GM23338 (cell line): ENCODE measurements around the gene GPATCH2.

Experiments
- CREB1 ChIP-seq: fragments of 250-450 bp; sonication (Bioruptor Pico); IDR thresholded peaks from 2 replicates; pipeline ENCODE4 v1.5.0; 2020; ENCODE audit warnings: low read depth, mild to moderate bottlenecking, moderate library complexity
- CTCF ChIP-seq, 2 experiments: fragments of 200-600 bp in 1 of 2; sonication (generic) in 1 of 2; conservative IDR thresholded peaks; 2 replicates each; pipeline versions ENCODE4 v1.5.1 to v1.6.1; 2016 to 2017; ENCODE audit warnings: antibody characterized with exemption in 2 of 2, low read depth in 2 of 2, mild to moderate bottlenecking in 2 of 2, moderate library complexity in 1 of 2
- EZH2 ChIP-seq: fragments of 200-600 bp; sonication (generic); IDR thresholded peaks from one replicate; pipeline ENCODE4 v1.8.0; 2017; ENCODE audit warnings: antibody characterized with exemption, mild to moderate bottlenecking, low read depth; ENCODE audit not compliant: unreplicated experiment
- EZH2phosphoT487 ChIP-seq: fragments of 200-600 bp; sonication (generic); IDR thresholded peaks from one replicate; pipeline ENCODE4 v1.8.1; 2018; ENCODE audit warnings: antibody characterized with exemption; ENCODE audit not compliant: unreplicated experiment
- JUNB ChIP-seq: IDR thresholded peaks from one replicate; pipeline ENCODE4 v1.6.1; 2016; ENCODE audit warnings: antibody characterized with exemption; ENCODE audit not compliant: unreplicated experiment
- NANOG ChIP-seq: IDR thresholded peaks from 2 replicates; pipeline ENCODE4 v1.6.1; 2016; ENCODE audit warnings: antibody characterized with exemption, borderline replicate concordance
- POLR2AphosphoS5 ChIP-seq: IDR thresholded peaks from 2 replicates; pipeline ENCODE4 v1.6.1; 2016; ENCODE audit warnings: antibody characterized with exemption, low read depth
- REST ChIP-seq: IDR thresholded peaks from one replicate; pipeline ENCODE4 v1.6.1; 2018; ENCODE audit warnings: antibody characterized with exemption; ENCODE audit not compliant: unreplicated experiment
- ZNF114 ChIP-seq: fragments of 250-450 bp; sonication (Bioruptor Pico); IDR thresholded peaks from 2 replicates; pipeline ENCODE4 v1.5.0; 2020; ENCODE audit warnings: mild to moderate bottlenecking, moderate library complexity
- ZNF331 ChIP-seq: fragments of 250-450 bp; sonication (Bioruptor Pico); IDR thresholded peaks from 2 replicates; pipeline ENCODE4 v1.5.0; 2020; ENCODE audit warnings: low read depth, mild to moderate bottlenecking, moderate library complexity
- TF ChIP-seq, protein P1 (sequence below): fragments of 250-450 bp; sonication (Bioruptor Pico); IDR thresholded peaks from 2 replicates; pipeline ENCODE4 v1.5.0; 2020; ENCODE audit warnings: mild to moderate bottlenecking, moderate library complexity
- TF ChIP-seq, protein P2 (sequence below): IDR thresholded peaks from 2 replicates; pipeline ENCODE4 v1.6.1; 2016; ENCODE audit warnings: antibody characterized with exemption

DNA sequence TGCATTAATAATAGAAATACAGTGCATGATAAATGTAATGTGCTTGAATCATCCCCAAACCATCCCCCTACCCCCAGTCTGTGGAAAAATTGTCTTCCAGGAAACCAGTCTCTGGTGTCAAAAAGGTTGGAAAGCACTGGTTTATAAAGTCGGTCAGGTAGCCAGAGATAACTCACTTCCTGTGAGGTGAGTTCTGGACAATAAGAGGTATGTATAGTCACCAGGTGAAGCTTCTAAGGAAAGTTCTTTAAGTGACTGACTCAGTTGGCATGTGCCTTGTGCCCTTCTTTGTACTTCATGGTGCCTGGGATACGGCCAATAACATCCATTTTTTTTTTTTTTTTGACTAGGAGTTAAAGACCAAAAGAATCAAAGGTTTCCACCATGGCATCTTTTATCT is 103.7 kb downstream of the GPATCH2 start:
- TF ChIP-seq CTCF (conservative IDR thresholded peaks at IDR 0.05; ENCODE audit: low read depth in 2 of 2) (no peak), POLR2AphosphoS5 (no peak), CREB1 (CRISPR knock-in tag) (no peak), EZH2phosphoT487 (no peak), ZNF114 (CRISPR knock-in tag) (no peak), EZH2 (no peak), JUNB (no peak), REST (no peak), ZNF331 (CRISPR knock-in tag) (no peak), NANOG (no peak)
- TF ChIP-seq, protein P1, sequence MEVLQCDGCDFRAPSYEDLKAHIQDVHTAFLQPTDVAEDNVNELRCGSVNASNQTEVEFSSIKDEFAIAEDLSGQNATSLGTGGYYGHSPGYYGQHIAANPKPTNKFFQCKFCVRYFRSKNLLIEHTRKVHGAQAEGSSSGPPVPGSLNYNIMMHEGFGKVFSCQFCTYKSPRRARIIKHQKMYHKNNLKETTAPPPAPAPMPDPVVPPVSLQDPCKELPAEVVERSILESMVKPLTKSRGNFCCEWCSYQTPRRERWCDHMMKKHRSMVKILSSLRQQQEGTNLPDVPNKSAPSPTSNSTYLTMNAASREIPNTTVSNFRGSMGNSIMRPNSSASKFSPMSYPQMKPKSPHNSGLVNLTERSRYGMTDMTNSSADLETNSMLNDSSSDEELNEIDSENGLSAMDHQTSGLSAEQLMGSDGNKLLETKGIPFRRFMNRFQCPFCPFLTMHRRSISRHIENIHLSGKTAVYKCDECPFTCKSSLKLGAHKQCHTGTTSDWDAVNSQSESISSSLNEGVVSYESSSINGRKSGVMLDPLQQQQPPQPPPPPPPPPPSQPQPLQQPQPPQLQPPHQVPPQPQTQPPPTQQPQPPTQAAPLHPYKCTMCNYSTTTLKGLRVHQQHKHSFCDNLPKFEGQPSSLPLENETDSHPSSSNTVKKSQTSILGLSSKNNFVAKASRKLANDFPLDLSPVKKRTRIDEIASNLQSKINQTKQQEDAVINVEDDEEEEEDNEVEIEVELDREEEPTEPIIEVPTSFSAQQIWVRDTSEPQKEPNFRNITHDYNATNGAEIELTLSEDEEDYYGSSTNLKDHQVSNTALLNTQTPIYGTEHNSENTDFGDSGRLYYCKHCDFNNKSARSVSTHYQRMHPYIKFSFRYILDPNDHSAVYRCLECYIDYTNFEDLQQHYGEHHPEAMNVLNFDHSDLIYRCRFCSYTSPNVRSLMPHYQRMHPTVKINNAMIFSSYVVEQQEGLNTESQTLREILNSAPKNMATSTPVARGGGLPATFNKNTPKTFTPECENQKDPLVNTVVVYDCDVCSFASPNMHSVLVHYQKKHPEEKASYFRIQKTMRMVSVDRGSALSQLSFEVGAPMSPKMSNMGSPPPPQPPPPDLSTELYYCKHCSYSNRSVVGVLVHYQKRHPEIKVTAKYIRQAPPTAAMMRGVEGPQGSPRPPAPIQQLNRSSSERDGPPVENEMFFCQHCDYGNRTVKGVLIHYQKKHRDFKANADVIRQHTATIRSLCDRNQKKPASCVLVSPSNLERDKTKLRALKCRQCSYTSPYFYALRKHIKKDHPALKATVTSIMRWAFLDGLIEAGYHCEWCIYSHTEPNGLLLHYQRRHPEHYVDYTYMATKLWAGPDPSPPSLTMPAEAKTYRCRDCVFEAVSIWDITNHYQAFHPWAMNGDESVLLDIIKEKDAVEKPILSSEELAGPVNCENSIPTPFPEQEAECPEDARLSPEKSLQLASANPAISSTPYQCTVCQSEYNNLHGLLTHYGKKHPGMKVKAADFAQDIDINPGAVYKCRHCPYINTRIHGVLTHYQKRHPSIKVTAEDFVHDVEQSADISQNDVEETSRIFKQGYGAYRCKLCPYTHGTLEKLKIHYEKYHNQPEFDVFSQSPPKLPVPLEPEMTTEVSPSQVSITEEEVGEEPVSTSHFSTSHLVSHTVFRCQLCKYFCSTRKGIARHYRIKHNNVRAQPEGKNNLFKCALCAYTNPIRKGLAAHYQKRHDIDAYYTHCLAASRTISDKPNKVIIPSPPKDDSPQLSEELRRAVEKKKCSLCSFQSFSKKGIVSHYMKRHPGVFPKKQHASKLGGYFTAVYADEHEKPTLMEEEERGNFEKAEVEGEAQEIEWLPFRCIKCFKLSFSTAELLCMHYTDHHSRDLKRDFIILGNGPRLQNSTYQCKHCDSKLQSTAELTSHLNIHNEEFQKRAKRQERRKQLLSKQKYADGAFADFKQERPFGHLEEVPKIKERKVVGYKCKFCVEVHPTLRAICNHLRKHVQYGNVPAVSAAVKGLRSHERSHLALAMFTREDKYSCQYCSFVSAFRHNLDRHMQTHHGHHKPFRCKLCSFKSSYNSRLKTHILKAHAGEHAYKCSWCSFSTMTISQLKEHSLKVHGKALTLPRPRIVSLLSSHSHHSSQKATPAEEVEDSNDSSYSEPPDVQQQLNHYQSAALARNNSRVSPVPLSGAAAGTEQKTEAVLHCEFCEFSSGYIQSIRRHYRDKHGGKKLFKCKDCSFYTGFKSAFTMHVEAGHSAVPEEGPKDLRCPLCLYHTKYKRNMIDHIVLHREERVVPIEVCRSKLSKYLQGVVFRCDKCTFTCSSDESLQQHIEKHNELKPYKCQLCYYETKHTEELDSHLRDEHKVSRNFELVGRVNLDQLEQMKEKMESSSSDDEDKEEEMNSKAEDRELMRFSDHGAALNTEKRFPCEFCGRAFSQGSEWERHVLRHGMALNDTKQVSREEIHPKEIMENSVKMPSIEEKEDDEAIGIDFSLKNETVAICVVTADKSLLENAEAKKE (CRISPR knock-in tag): no peak
- TF ChIP-seq, protein P2, sequence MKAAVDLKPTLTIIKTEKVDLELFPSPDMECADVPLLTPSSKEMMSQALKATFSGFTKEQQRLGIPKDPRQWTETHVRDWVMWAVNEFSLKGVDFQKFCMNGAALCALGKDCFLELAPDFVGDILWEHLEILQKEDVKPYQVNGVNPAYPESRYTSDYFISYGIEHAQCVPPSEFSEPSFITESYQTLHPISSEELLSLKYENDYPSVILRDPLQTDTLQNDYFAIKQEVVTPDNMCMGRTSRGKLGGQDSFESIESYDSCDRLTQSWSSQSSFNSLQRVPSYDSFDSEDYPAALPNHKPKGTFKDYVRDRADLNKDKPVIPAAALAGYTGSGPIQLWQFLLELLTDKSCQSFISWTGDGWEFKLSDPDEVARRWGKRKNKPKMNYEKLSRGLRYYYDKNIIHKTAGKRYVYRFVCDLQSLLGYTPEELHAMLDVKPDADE: no peak
